Effector memory CD8-positive, alpha-beta T cell (primary cell): ENCODE data around the gene GRID1.

Source experiments
- ATAC-seq: fragments of 150-1000 bp; cut with Tn5 transposase; replicated peaks from 2 replicates; pipeline ENCODE4 v1.10.0; 2021; ENCODE audit warnings: mild to moderate bottlenecking, moderate library complexity
- DNase-seq, 3 experiments: peaks; one replicate each; pipeline ENCODE4 v3.0.0; 2021
- H3K27ac Mint-ChIP-seq, 2 donors: one replicate each; pipeline ENCODE4 v1.8.0; 2022; ENCODE audit warnings: mild to moderate bottlenecking in 2 of 2, mixed read lengths in 2 of 2, moderate library complexity in 2 of 2
- H3K27me3 Mint-ChIP-seq, 2 donors: one replicate each; pipeline ENCODE4 v1.8.0; 2022; ENCODE audit warnings: mixed read lengths in 2 of 2
- H3K36me3 Mint-ChIP-seq: one replicate; pipeline ENCODE4 v1.8.0; 2022; ENCODE audit warnings: mild to moderate bottlenecking, moderate library complexity, mixed read lengths; ENCODE audit not compliant: insufficient read depth
- H3K4me1 Mint-ChIP-seq, 2 donors: one replicate each; pipeline ENCODE4 v1.8.0; 2022; ENCODE audit warnings: low read depth in 2 of 2, mixed read lengths in 2 of 2
- H3K4me3 Mint-ChIP-seq, 2 donors: one replicate each; pipeline ENCODE4 v1.8.0; 2022; ENCODE audit warnings: mild to moderate bottlenecking in 2 of 2, mixed read lengths in 2 of 2, moderate library complexity in 2 of 2
- H3K9me3 Mint-ChIP-seq, 2 donors: one replicate each; pipeline ENCODE4 v1.8.0; 2022; ENCODE audit warnings: mixed read lengths in 2 of 2

The GRID1 gene

GRCh38 chr10:86400705-86401587, 34.4 kb upstream of the GRID1 start:
- DNase-seq, result peak; percentile 50 to 61 (median 57)
- Mint-ChIP-seq H3K9me3 (no peaks in the 10 kb centered on the region), H3K4me1 (peaks cover 7 to 8% of the 10 kb centered on the region in 2 donors), H3K36me3 (peaks cover 6% of the 10 kb centered on the region), H3K4me3 (peak overlapping the region; percentile 83 to 85), H3K27ac (peak overlapping the region; percentile 75), H3K27me3 (peaks cover 5 to 7% of the 10 kb centered on the region in 2 donors)
- ATAC-seq, result peak; percentile 71

- DNase-seq (peak; percentile 88 to 91 (median 90)), ATAC-seq (peak; percentile 84)
- Mint-ChIP-seq H3K4me3 (peak overlapping the region; percentile 83 to 85), H3K27ac (peak overlapping the region; percentile 75 to 81), H3K4me1 (peaks cover 7 to 8% of the 10 kb centered on the region in 2 donors), H3K36me3 (peaks cover 6% of the 10 kb centered on the region), H3K27me3 (peaks cover 5 to 7% of the 10 kb centered on the region in 2 donors), H3K9me3 (no peaks in the 10 kb centered on the region)
These were observed 33.5 kb upstream of the GRID1 start for GRCh38 chr10:86399879-86400704.

- H3K4me1 Mint-ChIP-seq, result peaks cover 7 to 8% of the 10 kb centered on the region in 2 donors
- peak overlapping the region; percentile 83 to 85 for H3K4me3 Mint-ChIP-seq
- DNase-seq, result no peak
- H3K9me3 Mint-ChIP-seq, result no peaks in the 10 kb centered on the region
- peaks cover 6% of the 10 kb centered on the region for H3K36me3 Mint-ChIP-seq
- H3K27ac Mint-ChIP-seq, result peak overlapping the region; percentile 59 to 81
- peaks cover 5 to 7% of the 10 kb centered on the region in 2 donors for H3K27me3 Mint-ChIP-seq
- no peak for ATAC-seq
These were observed 32.9 kb upstream of the GRID1 start for GRCh38 chr10:86399514-86399878.

- Mint-ChIP-seq H3K4me1 (peaks cover 7 to 8% of the 10 kb centered on the region in 2 donors), H3K9me3 (no peaks in the 10 kb centered on the region), H3K4me3 (no peak overlapping the region), H3K27me3 (peaks cover under 1 to 16% of the 10 kb centered on the region in 2 donors), H3K36me3 (peaks cover 6% of the 10 kb centered on the region), H3K27ac (no peak overlapping the region)
- ATAC-seq (no peak), DNase-seq (no peak)
These were observed 30.5 kb upstream of the GRID1 start for GRCh38 chr10:86397120-86397519.

- Mint-ChIP-seq H3K36me3 (no peaks in the 10 kb centered on the region), H3K4me3 (no peak overlapping the region), H3K27me3 (peaks cover 13 to 41% of the 10 kb centered on the region in 2 donors), H3K9me3 (no peaks in the 10 kb centered on the region), H3K4me1 (peaks cover 0 to 2% of the 10 kb centered on the region in 2 donors), H3K27ac (no peak overlapping the region)
- ATAC-seq (no peak), DNase-seq (no peak)
These were observed 27.4 kb upstream of the GRID1 start for GRCh38 chr10:86393862-86394455.

GRCh38 chr10:86393362-86393761, 26.8 kb upstream of the GRID1 start:
- ATAC-seq (no peak), DNase-seq (no peak)
- H3K27me3 Mint-ChIP-seq, result peaks cover 16 to 45% of the 10 kb centered on the region in 2 donors
- peaks cover 0 to 3% of the 10 kb centered on the region in 2 donors for H3K4me1 Mint-ChIP-seq
- no peaks in the 10 kb centered on the region for H3K9me3 Mint-ChIP-seq
- H3K27ac Mint-ChIP-seq, result no peak overlapping the region
- no peak overlapping the region for H3K4me3 Mint-ChIP-seq
- no peaks in the 10 kb centered on the region for H3K36me3 Mint-ChIP-seq

- Mint-ChIP-seq H3K9me3 (no peaks in the 10 kb centered on the region), H3K4me3 (no peak overlapping the region), H3K27me3 (peaks cover 23 to 52% of the 10 kb centered on the region in 2 donors), H3K4me1 (peaks cover 0 to 6% of the 10 kb centered on the region in 2 donors), H3K27ac (no peak overlapping the region), H3K36me3 (peaks cover 2% of the 10 kb centered on the region)
- DNase-seq (no peak), ATAC-seq (no peak)
These were observed 26.1 kb upstream of the GRID1 start for GRCh38 chr10:86392723-86393094.

- ATAC-seq, result no peak
- Mint-ChIP-seq H3K36me3 (peaks cover 2% of the 10 kb centered on the region), H3K27me3 (peaks cover 28 to 58% of the 10 kb centered on the region in 2 donors), H3K4me3 (no peak overlapping the region), H3K27ac (no peak overlapping the region), H3K9me3 (no peaks in the 10 kb centered on the region), H3K4me1 (peaks cover 0 to 6% of the 10 kb centered on the region in 2 donors)
- no peak for DNase-seq
These were observed 25.6 kb upstream of the GRID1 start for GRCh38 chr10:86391986-86392722.

- H3K27me3 Mint-ChIP-seq, result peaks cover 29 to 60% of the 10 kb centered on the region in 2 donors
- H3K27ac Mint-ChIP-seq, result no peak overlapping the region
- H3K4me3 Mint-ChIP-seq, result no peak overlapping the region
These were observed 24.7 kb upstream of the GRID1 start for GRCh38 chr10:86391236-86391840.

GRCh38 chr10:86390337-86391120, 23.9 kb upstream of the GRID1 start:
- DNase-seq (no peak), ATAC-seq (no peak)
- no peaks in the 10 kb centered on the region for H3K9me3 Mint-ChIP-seq
- peaks cover 2% of the 10 kb centered on the region for H3K36me3 Mint-ChIP-seq
- peaks cover 0 to 6% of the 10 kb centered on the region in 2 donors for H3K4me1 Mint-ChIP-seq
- peaks cover 31 to 65% of the 10 kb centered on the region in 2 donors for H3K27me3 Mint-ChIP-seq
- no peak overlapping the region for H3K27ac Mint-ChIP-seq
- H3K4me3 Mint-ChIP-seq, result peak overlapping the region in 1 of 2 donors; percentile 68

More at GRCh38 chr10:86391236-86391840, 24.7 kb upstream of the GRID1 start:
- no peaks in the 10 kb centered on the region for H3K9me3 Mint-ChIP-seq
- DNase-seq, result no peak
- H3K36me3 Mint-ChIP-seq, result peaks cover 2% of the 10 kb centered on the region
- no peak for ATAC-seq
- H3K4me1 Mint-ChIP-seq, result peaks cover 0 to 6% of the 10 kb centered on the region in 2 donors

- Mint-ChIP-seq H3K27ac (peak overlapping the region in 1 of 2 donors; percentile 59), H3K4me3 (peak overlapping the region; percentile 55 to 68), H3K4me1 (peaks cover 0 to 6% of the 10 kb centered on the region in 2 donors), H3K27me3 (peaks cover 36 to 71% of the 10 kb centered on the region in 2 donors), H3K36me3 (peaks cover 2% of the 10 kb centered on the region), H3K9me3 (no peaks in the 10 kb centered on the region)
- ATAC-seq, result peak; percentile 35
- no peak for DNase-seq
These were observed 23.0 kb upstream of the GRID1 start for GRCh38 chr10:86389441-86390193.
